ENCODE results near the gene VPS13C.

- TF ChIP-seq CTCF (IDR thresholded peaks at IDR 0.05 in 8 of 11, conservative IDR thresholded peaks at IDR 0.05 in 3 of 11) (no peak), POLR2A (IDR thresholded peaks at IDR 0.05) (no peak), POLR2AphosphoS5 (IDR thresholded peaks at IDR 0.05) (no peak)
Observed at GRCh38 chr15:62054979-62055378, 5.3 kb downstream of the VPS13C start.

All from spleen (tissue), 7 donors.